Measurements from ENCODE around the gene FKBP1A. TPM values are rescaled to one million over a fixed set of nuclear protein-coding genes. Genes with fewer than 3 reads are reported as not detected.

Gene FKBP1A
- total RNA-seq, 1 experiment from 2014 or later, result 196 TPM

- no CpG with 5 or more reads among the region's 3 CpGs for WGBS (ENCODE audit: extremely low coverage, insufficient read length, low lambda C conversion rate)
- TF ChIP-seq CTCF (conservative IDR thresholded peaks at IDR 0.05), result no peak
- H4K20me1 ChIP-seq (ENCODE audit: control insufficient read depth, insufficient read depth, insufficient read length), result no peaks in the 10 kb centered on the region
Observed at GRCh38 chr20:1371202-1371782, 21.6 kb downstream of the FKBP1A start.

More at GRCh38 chr20:1371202-1371782, 21.6 kb downstream of the FKBP1A start:
- H3K27me3 Mint-ChIP-seq (ENCODE audit: low read depth), result no peaks in the 10 kb centered on the region
- Histone ChIP-seq H3K27ac (ENCODE audit: insufficient read length, low read depth, low read length) (no peak overlapping the region), H3K18ac (ENCODE audit: insufficient read length, low read depth, low read length) (no peak overlapping the region), H3K4me1 (ENCODE audit: insufficient read depth, low read length) (no peaks in the 10 kb centered on the region; the same call in 1 of the 2 replicates), H3K4ac (ENCODE audit: low read depth, low read length) (no peak overlapping the region), H2BK15ac (ENCODE audit: low read depth, low read length) (no peak overlapping the region), H3K9me3 (ENCODE audit: control insufficient read depth, low read depth, low read length) (no peaks in the 10 kb centered on the region), H4K91ac (ENCODE audit: insufficient read length, low read depth, low read length) (no peak overlapping the region), H3K14ac (ENCODE audit: insufficient read depth, low read length) (no peak overlapping the region), H3K9ac (ENCODE audit: extremely low read depth, insufficient read length, low read length) (no peak overlapping the region), H2BK120ac (ENCODE audit: low read depth, low read length, poor library complexity, severe bottlenecking) (no peak overlapping the region), H4K8ac (replicated peaks; ENCODE audit: insufficient read length, low read depth, low read length) (no peak overlapping the region), H3T11ph (ENCODE audit: low read length) (no peak overlapping the region), H4K5ac (ENCODE audit: insufficient read length, low read depth, low read length) (no peak overlapping the region), H3K56ac (ENCODE audit: insufficient read length, low read depth, low read length) (no peak overlapping the region), H3K79me2 (ENCODE audit: insufficient read depth, low read length) (peaks cover 7% of the 10 kb centered on the region), H2AK5ac (ENCODE audit: insufficient read length, low read length) (no peak overlapping the region), H2BK5ac (ENCODE audit: insufficient read length, low read length) (no peak overlapping the region), H2AFZ (ENCODE audit: low read length) (no peak overlapping the region), H3K23me2 (ENCODE audit: insufficient read length, low read depth, low read length, poor library complexity, severe bottlenecking) (no peaks in the 10 kb centered on the region), H3K27me3 (ENCODE audit: insufficient read depth, low read length) (no peaks in the 10 kb centered on the region), H3K23ac (ENCODE audit: insufficient read length, low read depth, low read length) (no peak overlapping the region), H3K79me1 (ENCODE audit: insufficient read depth, low read depth, low read length, poor library complexity, severe bottlenecking) (peaks cover 9% of the 10 kb centered on the region), H2BK12ac (ENCODE audit: insufficient read length, low read depth, low read length) (no peak overlapping the region), H3K4me2 (ENCODE audit: insufficient read depth, insufficient read length, low read length) (no peak overlapping the region), H2BK20ac (ENCODE audit: low read depth, low read length, poor library complexity, severe bottlenecking) (no peak overlapping the region)
- no peak overlapping the region for H3K4me3 Mint-ChIP-seq
- peaks cover 9 to 10% of the 10 kb centered on the region in 2 experiments for H3K4me1 Mint-ChIP-seq
- no peak overlapping the region for H3K27ac Mint-ChIP-seq
- no peak for DNase-seq
- peaks cover 0 to 3% of the 10 kb centered on the region in 2 experiments; a peak in 1 of 5 replicates for H3K9me3 Mint-ChIP-seq
- H3K36me3 Mint-ChIP-seq (ENCODE audit: insufficient read depth in 1 of 3, low read depth in 3 of 3), result peaks cover 18 to 71% (median 37%) of the 10 kb centered on the region in 3 experiments; a peak in 6 of 7 replicates

Data from H9 (cell line).